Kidney capillary endothelial cell (primary cell): ENCODE measurements around the gene CPE.
"Not testable (repeated sequence)": the region's sequence is repeated elsewhere in the genome, so short reads cannot be mapped to it uniquely, and the experiment has no call there.

ENCODE experiments used
- DNase-seq: peaks from one replicate; pipeline ENCODE4 v3.0.0-alpha.2; 2018; ENCODE audit warnings: low spot score

The CPE gene

DNA sequence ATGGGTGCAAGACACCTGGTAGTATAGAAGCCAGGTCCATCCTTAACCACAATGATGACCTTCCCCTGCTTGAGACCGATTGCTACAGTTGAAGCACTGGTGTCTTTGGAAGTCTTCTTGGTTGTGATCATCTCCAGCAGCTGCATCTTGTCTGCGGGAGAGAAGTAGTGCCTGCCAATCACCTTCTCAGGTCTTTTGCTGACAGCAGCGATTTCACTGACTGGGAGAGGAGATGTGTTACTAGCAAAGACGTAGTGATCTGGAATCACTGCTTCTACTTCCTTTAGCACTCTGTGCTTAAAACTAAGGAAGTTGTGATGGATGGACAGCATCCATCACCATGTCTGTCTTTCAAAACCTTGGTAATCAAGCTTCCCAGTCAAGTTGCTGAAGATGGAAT is 25.9 kb downstream of the CPE start:
- DNase-seq = no peak

- no peak for DNase-seq
Observed at GRCh38 chr4:165410214-165410613, 31.4 kb downstream of the CPE start.

GRCh38 chr4:165415910-165416309 is 37.1 kb downstream of the CPE start:
- no peak for DNase-seq

DNA sequence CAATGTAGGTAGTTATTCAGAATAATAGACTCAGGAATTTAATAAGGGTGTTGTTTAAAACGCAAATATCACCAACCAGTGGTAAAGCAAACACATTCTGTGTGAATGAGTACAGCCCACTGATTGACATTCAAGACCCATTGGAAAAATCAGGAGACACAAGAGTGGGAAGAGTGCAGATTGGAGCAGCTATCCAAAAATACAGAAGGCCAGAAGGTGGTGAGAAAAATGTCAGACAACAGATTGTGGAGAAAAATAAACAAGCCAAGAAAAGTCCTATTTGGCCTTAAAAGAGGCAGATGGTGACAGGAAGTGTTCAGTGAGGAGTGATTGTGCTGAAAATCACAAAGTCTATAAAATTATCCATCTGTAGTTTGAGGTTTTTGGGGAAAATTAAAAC is 39.3 kb downstream of the CPE start:
- DNase-seq = no peak

DNA sequence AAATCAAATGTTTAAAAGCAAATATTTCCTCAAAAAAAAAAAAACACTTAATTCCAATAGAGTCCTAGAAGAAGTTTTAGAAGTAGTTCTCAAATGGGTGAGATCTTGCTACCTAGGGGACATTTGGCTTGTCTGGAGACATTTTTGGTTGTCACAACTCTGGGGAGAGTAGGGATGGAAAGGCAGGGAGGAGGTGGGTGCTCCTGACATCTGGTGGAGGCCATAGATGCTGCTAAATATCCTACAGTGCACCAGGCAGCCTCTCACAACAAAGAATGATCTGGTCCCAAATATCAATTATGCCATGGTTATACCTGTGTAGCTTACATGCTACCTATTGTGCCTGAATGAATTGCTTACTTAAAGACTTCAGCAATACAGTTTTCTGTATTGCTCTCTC is 46.8 kb downstream of the CPE start:
- no peak for DNase-seq

DNA sequence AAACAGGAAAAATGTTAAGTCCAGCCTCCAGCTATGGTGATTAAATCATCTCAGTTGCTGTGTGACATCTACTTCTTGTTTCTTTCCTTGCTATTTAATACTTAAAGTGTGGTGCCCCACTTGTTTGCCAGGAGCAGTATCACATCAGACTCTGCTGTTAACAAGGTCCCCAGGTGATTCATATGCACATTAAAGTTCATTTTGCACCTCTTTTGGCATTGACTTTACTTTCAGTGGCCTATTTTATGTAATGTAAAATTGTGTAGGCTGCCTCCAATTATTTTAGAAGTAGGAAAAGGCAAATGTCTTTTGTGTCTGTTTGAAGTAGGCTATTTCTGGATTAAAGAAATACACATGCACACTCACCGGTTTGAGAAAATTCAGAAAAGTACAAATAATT is 47.5 kb downstream of the CPE start:
- DNase-seq = no peak

GRCh38 chr4:165426823-165427222 is 48.0 kb downstream of the CPE start:
- no peak for DNase-seq

- no peak for DNase-seq
Observed at GRCh38 chr4:165428957-165429356, 50.1 kb downstream of the CPE start.

DNA sequence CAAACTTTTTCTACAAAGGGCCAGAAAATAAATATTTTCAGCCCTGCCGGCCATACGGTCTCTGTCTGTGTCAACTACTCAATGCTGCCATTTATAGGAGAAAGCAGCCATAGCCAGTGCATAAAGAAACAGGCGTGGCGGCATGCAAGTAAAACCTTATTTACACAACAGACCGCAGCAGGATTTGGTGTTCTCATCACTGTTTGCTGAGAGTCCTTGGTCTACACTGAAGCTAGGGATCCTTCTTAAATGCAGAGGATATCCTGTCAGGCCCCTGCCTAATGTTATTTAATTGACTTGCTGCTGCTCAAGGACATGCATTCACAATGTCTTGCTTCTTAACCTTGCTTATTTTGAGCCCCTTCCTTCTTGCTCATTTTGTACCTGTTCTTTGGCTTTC is 54.7 kb downstream of the CPE start:
- no peak for DNase-seq

- DNase-seq = no peak
Observed at GRCh38 chr4:165437691-165438090, 58.9 kb downstream of the CPE start.

DNA sequence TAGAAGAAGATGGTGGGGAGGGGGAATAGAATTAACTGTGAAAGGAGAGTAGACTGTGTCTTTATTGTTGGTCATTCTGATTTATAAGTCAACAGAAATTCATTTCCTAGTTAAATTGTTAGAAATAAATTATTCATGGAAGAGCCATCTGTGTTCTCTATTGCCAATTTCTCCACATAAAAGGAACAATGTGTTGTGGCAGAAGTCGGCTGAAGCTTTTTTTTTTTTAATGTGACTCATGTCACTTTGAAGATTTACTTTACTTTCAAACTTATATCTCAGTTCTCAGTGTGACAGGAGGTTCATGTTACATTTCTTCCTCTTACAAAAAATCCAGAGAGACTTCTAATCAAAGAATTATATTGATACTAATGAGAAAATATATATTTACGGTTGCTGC is 60.5 kb downstream of the CPE start:
- no peak for DNase-seq

- DNase-seq = no peak
Observed at GRCh38 chr4:165439981-165440380, 61.2 kb downstream of the CPE start.

DNA sequence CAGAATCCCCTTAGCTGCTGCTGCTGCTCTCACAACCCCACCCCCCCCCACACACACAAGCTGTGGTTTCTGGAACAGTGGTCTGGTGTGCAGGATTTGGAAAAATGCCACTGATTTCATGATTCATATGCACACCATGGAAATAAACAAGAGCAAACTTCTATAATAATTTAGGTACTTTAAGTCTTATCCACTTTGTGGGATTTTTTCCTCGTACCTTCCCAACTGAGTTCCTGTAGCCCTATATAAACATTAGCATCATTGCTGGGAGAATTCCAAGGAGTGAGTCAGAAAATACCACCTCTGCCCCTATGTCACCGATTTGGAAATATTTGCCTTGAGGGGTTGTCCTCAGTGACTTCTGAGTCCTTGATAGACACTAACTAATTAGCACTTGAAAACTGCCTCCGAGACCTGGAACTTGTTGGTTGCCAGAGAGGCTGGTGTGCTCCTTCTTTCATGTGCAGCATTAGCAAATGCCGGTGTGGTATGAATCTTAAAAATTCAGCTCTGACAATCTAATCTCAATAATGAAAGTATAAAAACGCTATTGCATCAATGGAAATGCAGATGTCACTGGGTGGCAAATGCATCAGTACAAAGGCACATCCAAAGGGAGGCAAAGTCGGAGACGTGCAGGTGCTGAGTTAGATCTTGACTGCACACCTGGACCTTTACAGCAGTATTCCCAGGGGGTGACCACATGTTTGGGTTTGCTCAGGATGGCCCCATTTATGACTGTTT is 61.8 kb downstream of the CPE start:
- DNase-seq = no peak

DNA sequence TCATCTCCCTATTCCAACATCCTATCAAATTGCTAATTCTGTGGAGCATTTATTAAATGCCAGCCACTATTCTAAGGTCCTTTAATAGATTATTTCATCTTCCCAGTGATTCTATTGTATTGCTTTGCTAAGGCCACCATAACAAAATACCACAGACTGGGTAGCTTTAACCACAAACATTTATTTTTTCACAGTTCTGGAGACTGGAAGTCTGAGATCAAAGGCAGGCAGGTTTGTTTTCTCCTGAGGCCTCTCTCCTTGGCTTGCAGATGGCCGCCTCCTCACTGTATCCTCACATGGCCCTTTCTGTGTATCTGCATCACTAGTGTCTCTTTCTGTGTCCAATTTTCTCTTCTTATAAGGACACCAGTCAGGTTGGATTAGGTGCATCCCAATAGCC is 64.5 kb downstream of the CPE start:
- no peak for DNase-seq

GRCh38 chr4:165448700-165449099 is 69.9 kb downstream of the CPE start:
- DNase-seq = no peak

DNA sequence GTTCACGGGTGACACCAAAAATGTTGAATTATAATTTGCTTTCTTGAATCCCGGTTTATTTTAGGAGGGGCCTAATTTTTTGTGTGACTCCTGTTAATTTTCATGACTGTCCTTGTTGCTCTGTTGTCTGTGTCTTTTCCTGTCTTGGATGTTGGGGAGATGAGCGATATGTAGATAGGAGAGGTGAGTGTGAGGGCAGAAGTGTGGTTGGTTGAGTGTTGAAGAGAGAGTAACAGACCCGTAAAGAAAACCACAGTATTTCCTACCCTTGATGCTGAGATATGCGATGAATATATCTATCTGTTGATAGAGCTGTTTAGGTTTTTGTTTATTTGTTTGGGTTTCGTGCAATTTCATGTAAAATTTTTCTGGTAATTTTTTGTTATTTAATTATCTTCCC is 70.5 kb downstream of the CPE start:
- no peak for DNase-seq

GRCh38 chr4:165450871-165451270 is 72.1 kb downstream of the CPE start:
- no peak for DNase-seq

DNA sequence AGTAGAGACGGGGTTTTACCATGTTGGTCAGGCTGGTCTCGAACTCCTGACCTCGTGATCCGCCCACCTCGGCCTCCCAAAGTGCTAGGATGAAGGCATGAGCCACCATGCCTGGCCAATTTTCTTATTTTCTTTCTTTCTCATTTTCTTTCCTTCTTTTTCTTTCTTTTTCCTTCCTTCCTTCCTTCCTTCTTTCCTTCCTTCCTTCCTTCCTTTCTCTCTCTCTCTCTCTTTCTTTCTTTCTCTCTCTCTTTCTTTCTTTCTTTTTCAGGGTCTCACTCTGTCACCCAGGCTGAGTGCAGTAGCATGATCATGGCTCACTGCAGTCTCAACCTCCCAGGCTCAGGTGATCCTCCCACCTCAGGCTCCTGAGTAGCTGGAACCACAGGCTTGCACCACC is 74.3 kb downstream of the CPE start:
- not testable (repeated sequence) for DNase-seq

GRCh38 chr4:165454426-165454825 is 75.6 kb downstream of the CPE start:
- no peak for DNase-seq

GRCh38 chr4:165457793-165458192 is 79.0 kb downstream of the CPE start:
- no peak for DNase-seq

DNA sequence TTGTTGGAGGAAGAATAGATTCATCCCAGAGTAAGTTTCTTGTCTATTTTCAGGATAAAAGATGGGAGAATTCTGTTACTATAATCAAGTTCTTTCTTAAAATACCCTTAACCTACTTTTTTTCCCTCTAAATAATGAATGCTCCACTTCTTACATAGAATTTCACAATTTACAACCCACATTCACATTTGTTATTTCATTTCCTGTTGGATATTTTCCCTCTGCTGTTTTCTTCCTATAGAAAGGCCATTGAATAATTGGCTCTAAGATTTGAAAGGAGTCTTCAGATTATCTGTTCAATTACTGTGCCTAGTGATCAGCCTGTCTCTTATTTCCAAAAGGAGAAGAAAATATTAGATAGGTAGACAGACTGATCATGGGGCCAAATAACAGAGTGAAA is 79.7 kb downstream of the CPE start:
- DNase-seq = no peak

GRCh38 chr4:165461159-165461821 is 82.5 kb downstream of the CPE start:
- no peak for DNase-seq

DNA sequence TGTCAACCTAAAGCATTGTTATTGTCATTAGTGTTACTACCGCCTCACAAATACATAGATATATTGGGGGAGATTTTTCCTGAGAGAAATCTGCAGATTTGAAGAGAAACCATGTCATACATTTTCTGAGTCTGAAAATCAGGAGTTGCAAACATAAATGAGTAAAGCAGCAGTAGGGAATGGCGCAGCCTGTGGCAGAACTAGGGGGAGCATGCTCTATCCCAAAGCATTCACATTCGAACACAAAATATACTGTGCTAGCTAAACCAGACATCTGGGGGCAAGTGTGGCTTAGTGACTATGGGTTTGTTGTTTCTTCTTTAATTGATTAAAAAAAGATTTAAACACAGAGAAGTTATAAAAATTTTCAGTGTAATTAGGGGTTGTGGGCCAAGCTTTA is 83.2 kb downstream of the CPE start:
- no peak for DNase-seq

- no peak for DNase-seq
Observed at GRCh38 chr4:165464376-165464775, 85.6 kb downstream of the CPE start.
